Activated T-cell treated with anti-CD3 and anti-CD28 coated beads, Interleukin-2, amount 50 U/mL, for 4 hours (primary cell): ENCODE data around the gene SPATA31E1. TPM values are rescaled to one million over a fixed set of nuclear protein-coding genes. Genes with fewer than 3 reads are reported as not detected.

ENCODE experiments used
- ATAC-seq, 2 donors: fragments of 200-7000 bp; cut with Tn5 transposase; one replicate each; pipeline ENCODE4 v1.10.0; 2021
- DNase-seq: peaks from one replicate; pipeline ENCODE4 v3.0.0-alpha.2; 2020
- H3K27me3 Mint-ChIP-seq: one replicate; pipeline ENCODE4 v1.8.0; 2021; ENCODE audit warnings: low read depth, mixed read lengths
- H3K36me3 Mint-ChIP-seq: one replicate; pipeline ENCODE4 v1.8.0; 2022; ENCODE audit warnings: mixed read lengths; ENCODE audit not compliant: insufficient read depth
- H3K4me1 Mint-ChIP-seq: one replicate; pipeline ENCODE4 v1.8.0; 2021; ENCODE audit warnings: low read depth, mixed read lengths
- H3K4me3 Mint-ChIP-seq: one replicate; pipeline ENCODE4 v1.8.0; 2021; ENCODE audit warnings: mild to moderate bottlenecking, moderate library complexity, mixed read lengths
- H3K9me3 Mint-ChIP-seq: one replicate; pipeline ENCODE4 v1.8.0; 2021; ENCODE audit warnings: mixed read lengths
- total RNA-seq, 3 donors: library from RNA; stranded (reverse); gene quantifications; one replicate each; pipeline ENCODE4 v1.2.1, GENCODE V29; 2021

Gene SPATA31E1
- total RNA-seq, 3 donors from 2014 or later = not detected

DNA sequence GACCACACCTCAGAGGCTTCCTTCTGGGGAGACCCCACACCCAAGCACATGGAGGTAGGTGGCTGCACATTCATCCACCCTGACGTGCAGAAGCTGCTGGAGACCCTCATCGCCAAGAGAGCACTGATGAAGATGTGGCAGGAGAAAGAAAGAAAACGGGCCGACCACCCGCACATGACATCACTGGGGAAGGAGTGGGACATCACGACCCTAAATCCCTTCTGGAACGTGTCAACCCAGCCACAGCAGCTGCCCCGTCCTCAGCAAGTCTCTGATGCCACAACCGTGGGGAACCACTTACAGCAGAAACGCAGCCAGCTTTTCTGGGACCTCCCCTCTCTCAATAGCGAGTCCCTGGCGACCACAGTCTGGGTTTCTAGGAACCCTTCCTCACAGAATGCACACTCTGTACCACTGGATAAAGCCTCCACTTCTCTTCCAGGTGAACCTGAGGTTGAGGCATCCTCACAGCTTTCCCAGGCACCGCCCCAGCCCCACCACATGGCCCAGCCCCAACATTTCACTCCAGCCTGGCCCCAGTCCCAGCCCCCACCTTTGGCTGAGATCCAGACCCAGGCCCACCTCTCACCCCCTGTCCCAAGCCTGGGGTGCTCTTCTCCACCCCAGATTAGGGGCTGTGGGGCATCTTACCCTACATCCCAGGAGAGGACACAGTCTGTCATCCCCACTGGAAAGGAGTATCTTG, 3.0 kb downstream of the SPATA31E1 start:
- H3K27me3 Mint-ChIP-seq = peaks cover 8% of the 10 kb centered on the region
- DNase-seq = no peak
- no peak for ATAC-seq
- no peaks in the 10 kb centered on the region for H3K4me1 Mint-ChIP-seq
- H3K9me3 Mint-ChIP-seq = no peaks in the 10 kb centered on the region
- no peaks in the 10 kb centered on the region for H3K36me3 Mint-ChIP-seq
- H3K4me3 Mint-ChIP-seq = no peak overlapping the region

DNA sequence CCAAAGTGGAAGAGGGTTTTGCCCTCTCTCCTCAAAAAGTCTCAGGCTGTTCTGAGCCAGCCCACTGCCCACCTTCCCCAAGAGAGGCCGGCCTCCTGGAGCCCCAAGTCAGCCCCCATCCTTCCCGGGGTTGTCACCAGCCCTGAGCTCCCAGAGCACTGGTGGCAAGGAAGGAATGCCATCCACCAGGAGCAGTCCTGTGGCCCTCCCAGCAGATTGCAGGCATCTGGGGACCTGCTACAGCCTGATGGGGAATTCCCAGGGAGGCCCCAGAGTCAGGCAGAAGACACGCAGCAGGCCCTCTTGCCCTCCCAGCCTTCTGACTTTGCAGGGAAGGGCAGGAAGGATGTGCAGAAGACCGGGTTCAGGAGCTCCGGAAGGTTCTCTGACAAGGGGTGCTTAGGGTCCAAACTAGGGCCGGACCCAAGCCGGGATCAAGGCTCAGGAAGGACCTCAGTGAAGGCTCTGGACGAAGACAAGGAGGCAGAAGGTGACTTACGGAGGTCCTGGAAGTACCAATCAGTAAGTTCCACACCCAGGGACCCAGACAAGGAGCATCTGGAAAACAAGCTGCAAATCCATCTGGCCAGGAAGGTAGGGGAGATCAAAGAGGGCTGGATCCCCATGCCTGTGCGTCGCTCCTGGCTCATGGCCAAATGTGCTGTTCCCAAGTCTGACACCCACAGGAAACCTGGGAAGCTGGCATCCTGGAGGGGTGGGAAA, 3.7 kb downstream of the SPATA31E1 start:
- no peak overlapping the region for H3K4me3 Mint-ChIP-seq
- peaks cover 8% of the 10 kb centered on the region for H3K27me3 Mint-ChIP-seq
- no peaks in the 10 kb centered on the region for H3K4me1 Mint-ChIP-seq
- no peaks in the 10 kb centered on the region for H3K36me3 Mint-ChIP-seq
- DNase-seq (no peak), ATAC-seq (no peak)
- no peaks in the 10 kb centered on the region for H3K9me3 Mint-ChIP-seq

DNA sequence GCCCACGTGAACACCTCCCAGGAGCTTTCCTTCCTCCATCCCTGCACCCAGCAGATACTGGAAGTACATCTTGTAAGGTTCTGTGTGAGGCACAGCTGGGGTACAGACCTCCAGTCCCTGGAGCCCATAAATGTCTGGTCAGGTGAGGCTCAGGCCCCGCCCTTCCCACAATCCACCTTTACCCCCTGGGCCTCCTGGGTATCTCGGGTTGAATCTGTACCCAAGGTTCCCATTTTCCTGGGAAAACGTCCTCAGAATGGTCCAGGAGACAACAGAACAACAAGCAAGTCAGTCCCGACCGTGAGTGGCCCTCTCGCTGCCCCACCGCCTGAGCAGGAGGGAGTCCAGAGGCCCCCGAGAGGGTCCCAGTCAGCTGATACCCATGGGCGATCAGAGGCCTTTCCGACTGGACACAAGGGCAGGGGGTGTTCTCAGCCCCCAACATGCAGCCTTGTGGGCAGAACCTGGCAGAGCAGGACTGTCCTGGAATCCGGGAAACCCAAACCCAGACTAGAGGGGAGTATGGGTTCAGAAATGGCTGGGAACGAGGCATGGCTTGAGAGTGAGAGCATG, 4.3 kb downstream of the SPATA31E1 start:
- Mint-ChIP-seq H3K4me3 (no peak overlapping the region), H3K9me3 (no peaks in the 10 kb centered on the region), H3K27me3 (peaks cover 8% of the 10 kb centered on the region), H3K4me1 (no peaks in the 10 kb centered on the region), H3K36me3 (no peaks in the 10 kb centered on the region)
- DNase-seq = no peak
- no peak for ATAC-seq

DNA sequence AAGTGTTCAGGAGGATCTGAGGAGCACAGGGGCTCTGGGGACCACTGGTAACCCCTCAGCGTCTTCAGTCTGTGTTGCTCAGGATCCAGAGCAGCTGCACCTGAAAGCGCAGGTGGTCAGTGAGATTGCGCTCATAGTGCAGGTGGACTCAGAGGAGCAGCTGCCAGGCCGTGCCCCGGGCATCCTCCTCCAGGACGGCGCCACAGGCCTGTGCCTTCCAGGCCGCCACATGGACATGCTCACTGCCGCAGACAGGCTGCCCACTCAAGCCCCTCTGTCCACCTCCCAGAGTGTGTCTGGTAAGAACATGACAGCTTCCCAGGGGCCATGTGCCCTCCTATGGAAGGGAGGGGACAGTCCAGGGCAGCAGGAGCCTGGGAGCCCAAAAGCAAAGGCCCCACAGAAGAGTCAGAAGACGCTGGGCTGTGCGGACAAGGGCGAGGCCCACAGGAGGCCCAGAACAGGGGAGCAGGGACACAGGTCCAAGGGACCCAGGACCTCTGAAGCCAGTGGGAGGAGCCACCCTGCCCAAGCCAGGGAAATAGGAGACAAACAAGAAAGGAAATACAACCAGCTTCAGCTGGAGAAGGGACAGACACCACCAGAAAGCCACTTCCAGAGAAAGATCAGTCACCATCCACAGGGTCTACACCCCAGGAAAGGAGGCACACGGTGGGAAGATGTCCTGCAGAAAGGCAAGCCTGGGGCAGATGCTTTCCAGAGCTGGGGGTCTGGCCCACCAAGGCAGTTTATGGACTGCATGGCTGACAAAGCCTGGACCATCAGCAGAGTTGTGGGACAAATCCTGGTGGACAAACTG, 5.2 kb downstream of the SPATA31E1 start:
- Mint-ChIP-seq H3K36me3 (no peaks in the 10 kb centered on the region), H3K9me3 (no peaks in the 10 kb centered on the region), H3K27me3 (peaks cover 8% of the 10 kb centered on the region), H3K4me3 (no peak overlapping the region), H3K4me1 (no peaks in the 10 kb centered on the region)
- ATAC-seq = no peak
- DNase-seq = no peak

DNA sequence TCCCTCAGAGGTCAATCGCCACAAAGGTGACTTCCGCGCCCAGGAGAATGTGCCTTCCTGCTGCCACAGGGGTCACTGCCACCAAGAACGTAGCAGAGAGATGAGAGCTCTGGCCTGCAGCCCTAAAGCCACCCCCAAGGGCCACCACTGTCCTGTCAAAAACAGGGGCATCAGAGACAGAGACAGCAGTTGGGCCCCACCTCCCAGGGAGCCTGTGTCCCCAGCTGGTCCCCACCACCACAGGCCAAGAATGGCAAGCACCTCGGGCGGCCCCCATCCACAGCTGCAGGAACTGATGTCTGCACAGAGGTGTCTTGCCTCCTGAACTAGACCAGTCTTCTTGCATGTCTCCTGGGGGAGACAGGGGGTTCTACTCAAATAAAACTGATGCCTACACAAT, 5.8 kb downstream of the SPATA31E1 start:
- H3K27me3 Mint-ChIP-seq = peaks cover 8% of the 10 kb centered on the region
- H3K4me1 Mint-ChIP-seq = no peaks in the 10 kb centered on the region
- no peaks in the 10 kb centered on the region for H3K36me3 Mint-ChIP-seq
- H3K4me3 Mint-ChIP-seq = no peak overlapping the region
- H3K9me3 Mint-ChIP-seq = no peaks in the 10 kb centered on the region
- ATAC-seq (no peak), DNase-seq (no peak)

DNA sequence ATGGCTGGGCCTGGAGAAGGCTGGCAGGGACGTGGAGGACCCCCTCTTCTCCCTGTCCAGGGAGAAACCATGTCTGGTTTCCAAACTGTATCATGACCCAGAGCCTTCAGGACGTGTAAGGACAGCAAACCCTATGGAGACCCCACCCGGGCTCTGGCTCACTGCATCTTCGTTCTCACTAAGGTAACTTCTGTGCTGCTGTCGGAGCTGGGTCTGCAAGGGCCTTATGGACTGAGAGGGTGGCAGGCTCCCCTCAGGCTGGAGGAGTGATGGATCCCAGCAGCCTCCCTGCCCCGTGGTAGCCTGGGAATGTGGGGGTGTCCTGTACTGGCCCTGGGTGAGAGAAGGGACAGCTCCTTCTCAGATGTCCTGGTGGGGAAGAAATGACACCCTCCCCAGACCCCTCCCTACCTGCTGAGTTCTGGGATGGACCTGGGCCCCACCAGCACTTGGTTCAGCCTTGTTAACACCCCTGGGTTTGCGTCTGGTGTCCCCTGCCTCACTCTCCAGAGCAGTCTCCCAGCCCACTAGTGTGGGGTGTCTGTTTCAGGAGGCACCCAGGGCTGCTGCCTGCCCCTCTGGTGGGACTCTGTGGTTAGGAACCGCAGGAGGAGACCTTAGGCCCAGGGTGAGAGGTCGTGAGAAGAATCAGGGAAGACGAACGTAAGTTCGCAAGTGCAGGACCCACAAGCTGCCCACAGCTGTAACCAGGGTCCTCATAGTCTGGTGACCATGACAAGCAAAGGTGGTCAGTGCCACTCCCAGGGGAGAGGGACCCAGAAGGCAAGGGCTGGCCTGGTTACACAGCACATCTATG, 6.6 kb downstream of the SPATA31E1 start:
- no peak overlapping the region for H3K4me3 Mint-ChIP-seq
- no peak for DNase-seq
- H3K4me1 Mint-ChIP-seq = no peaks in the 10 kb centered on the region
- H3K9me3 Mint-ChIP-seq = peaks cover 3% of the 10 kb centered on the region
- H3K36me3 Mint-ChIP-seq = no peaks in the 10 kb centered on the region
- ATAC-seq = no peak
- H3K27me3 Mint-ChIP-seq = peaks cover 8% of the 10 kb centered on the region

DNA sequence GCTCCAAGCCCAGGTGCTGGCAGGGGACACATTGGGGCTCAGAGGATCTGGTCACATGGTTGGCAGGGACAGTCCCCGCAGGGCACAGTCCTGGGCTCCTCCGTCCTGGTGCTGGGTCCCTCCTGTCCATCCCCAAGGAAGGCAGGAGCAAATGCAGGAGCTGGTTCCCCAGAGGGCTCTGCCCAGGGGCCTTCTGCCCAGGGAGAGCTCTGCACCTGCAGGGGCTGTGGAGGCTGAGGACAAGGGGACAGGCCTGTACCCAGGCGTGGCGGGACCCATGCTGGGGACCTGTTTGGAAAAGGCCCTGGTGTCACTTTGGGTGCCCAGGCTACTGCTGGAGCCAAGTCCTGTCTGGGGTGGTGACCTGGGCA, 7.2 kb downstream of the SPATA31E1 start:
- no peaks in the 10 kb centered on the region for H3K36me3 Mint-ChIP-seq
- H3K4me1 Mint-ChIP-seq = no peaks in the 10 kb centered on the region
- peaks cover 11% of the 10 kb centered on the region for H3K27me3 Mint-ChIP-seq
- H3K9me3 Mint-ChIP-seq = peaks cover 3% of the 10 kb centered on the region
- DNase-seq = no peak
- H3K4me3 Mint-ChIP-seq = no peak overlapping the region
- ATAC-seq = no peak

DNA sequence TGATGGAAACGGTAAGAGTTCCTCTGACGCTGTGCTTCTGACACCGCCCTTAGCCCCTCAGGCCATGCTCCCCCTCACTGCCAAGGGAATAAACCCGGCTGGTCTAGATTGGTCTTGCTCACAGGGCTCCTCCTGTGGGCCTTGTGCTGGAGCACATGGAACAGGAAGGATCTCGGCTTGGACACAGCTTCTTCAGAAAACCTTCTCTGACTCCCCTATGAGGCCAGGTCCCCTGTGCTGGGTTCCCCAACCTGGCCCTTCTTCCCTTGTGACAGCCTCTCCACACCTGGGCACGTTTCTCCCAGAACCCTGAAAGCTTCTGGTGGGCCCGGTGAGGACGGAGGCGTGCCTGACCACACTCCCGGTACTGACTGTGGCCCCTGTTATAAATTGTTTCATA, 8.2 kb downstream of the SPATA31E1 start:
- Mint-ChIP-seq H3K36me3 (no peaks in the 10 kb centered on the region), H3K4me1 (no peaks in the 10 kb centered on the region), H3K27me3 (peaks cover 9% of the 10 kb centered on the region), H3K4me3 (no peak overlapping the region), H3K9me3 (peaks cover 3% of the 10 kb centered on the region)
- DNase-seq (no peak), ATAC-seq (no peak)

DNA sequence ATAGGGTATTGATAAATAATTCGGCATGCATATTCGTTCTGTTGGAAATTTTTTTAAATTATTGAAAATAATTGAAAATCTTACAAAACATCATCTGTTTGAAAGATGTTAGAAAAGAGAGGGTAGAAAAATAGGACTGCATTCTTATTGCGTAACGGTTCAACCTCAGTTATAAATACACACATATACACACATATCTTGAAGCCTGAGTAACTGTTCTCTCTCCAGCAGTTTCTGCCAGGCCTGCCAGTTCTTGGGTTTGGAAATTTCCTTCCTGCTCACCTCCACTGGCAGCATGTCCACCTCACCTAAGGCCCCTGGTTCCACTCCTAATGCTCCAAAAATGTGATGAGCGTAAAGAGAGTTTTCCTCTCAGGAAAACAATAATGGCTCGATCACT, 9.1 kb downstream of the SPATA31E1 start:
- no peaks in the 10 kb centered on the region for H3K4me1 Mint-ChIP-seq
- DNase-seq = no peak
- peaks cover 3% of the 10 kb centered on the region for H3K9me3 Mint-ChIP-seq

DNA sequence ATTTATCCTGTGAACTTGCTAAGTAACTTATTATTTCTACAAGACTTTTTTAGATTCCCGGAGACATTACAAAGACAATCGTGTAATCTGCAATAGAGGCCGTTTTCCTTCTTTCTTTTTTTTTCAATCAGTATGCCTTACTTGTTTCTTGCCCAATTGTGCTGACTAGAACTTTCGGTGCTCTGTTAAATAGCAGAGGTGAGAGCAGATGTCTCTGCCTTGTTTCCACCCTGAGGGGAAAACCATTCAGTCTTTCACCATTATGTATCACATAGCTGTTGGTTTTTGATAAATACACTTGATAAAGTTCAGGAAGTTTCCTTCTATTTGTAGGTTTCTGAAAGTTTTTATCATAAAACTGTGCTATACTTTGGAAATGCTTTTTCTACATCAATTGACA, 10.3 kb downstream of the SPATA31E1 start:
- Mint-ChIP-seq H3K36me3 (no peaks in the 10 kb centered on the region), H3K27me3 (peaks cover 10% of the 10 kb centered on the region), H3K4me3 (no peak overlapping the region), H3K9me3 (peaks cover 6% of the 10 kb centered on the region), H3K4me1 (no peaks in the 10 kb centered on the region)
- DNase-seq = no peak
- ATAC-seq = no peak

More for the DNA sequence above, 9.1 kb downstream of the SPATA31E1 start:
- H3K4me3 Mint-ChIP-seq = no peak overlapping the region
- peaks cover 10% of the 10 kb centered on the region for H3K27me3 Mint-ChIP-seq
- no peaks in the 10 kb centered on the region for H3K36me3 Mint-ChIP-seq
- ATAC-seq = no peak

DNA sequence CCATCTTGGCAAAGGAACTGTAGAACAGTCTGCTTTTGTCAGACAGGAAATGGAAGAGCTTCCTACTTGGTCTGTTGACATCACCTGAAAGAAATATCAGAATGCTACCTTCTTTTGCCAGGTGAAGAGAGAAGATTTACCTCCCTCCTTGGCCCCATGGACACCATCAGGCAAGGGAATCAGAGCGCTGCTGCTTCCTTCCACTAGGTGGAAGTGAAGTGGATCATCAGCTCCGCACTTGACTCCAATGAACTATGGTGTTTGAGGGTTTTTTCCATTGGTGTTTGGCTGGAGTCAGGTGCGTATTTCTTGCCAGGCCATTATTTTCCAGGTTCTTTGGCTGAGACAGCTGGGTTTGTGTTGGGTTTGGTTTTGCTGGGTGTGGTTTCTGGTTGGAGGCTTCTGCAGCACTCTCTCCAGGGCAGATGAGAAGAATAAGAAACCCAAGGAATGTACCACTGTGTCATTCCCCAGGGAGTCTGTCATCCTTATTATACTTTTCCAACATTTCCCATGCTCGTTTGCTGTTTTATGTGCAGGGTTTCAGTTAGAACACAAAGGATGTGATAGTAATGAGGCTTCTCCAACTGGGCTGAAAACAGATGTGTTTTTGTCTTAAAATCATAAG, 12.4 kb downstream of the SPATA31E1 start:
- peaks cover 19% of the 10 kb centered on the region for H3K27me3 Mint-ChIP-seq
- peaks cover 7% of the 10 kb centered on the region for H3K9me3 Mint-ChIP-seq
- H3K4me1 Mint-ChIP-seq = no peaks in the 10 kb centered on the region
- DNase-seq (no peak), ATAC-seq (no peak)
- no peak overlapping the region for H3K4me3 Mint-ChIP-seq
- no peaks in the 10 kb centered on the region for H3K36me3 Mint-ChIP-seq

DNA sequence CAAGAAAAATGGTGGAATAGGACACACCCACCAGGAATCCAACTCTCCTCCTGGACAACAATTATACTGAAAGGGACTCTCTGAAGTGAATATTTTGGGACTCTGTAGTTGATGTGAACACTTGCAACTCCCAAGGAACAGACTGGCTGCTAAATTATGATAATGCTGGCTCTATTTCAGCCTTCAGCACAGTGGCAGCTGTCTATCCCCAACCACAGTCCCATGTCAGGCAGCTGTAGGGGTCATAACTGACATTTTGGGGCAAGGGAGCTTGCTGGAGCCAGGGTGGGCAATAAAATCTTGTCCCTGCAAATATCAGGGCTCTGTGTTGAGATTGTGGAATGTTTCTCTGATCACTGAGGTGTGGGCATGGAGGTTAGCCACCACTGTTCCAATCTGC, 14.2 kb downstream of the SPATA31E1 start:
- Mint-ChIP-seq H3K4me3 (no peak overlapping the region), H3K27me3 (peaks cover 26% of the 10 kb centered on the region), H3K4me1 (no peaks in the 10 kb centered on the region), H3K36me3 (no peaks in the 10 kb centered on the region), H3K9me3 (peaks cover 15% of the 10 kb centered on the region)
- DNase-seq (no peak), ATAC-seq (no peak)

DNA sequence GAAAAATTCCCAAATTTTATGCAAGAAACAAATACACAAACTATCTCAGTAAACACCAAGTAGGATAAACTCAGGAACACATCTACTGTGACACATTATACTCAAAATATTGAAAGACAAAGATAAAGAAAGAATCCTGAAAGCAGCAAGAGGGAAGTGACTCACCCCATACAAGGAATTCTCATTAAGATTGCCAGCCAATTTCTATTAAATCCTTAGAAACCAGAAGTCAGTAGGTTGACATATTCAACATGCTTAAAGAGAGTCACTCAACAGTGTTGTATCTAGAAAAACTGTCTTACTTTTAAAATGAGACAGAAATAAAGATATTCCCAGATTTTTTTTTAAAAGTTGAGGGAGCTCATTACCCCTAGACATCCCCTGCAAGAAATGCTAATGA, 15.5 kb downstream of the SPATA31E1 start:
- Mint-ChIP-seq H3K4me3 (no peak overlapping the region), H3K4me1 (no peaks in the 10 kb centered on the region), H3K9me3 (peaks cover 23% of the 10 kb centered on the region), H3K27me3 (peaks cover 26% of the 10 kb centered on the region), H3K36me3 (no peaks in the 10 kb centered on the region)
- no peak for DNase-seq
- no peak for ATAC-seq
